HepG2 (cell line): ENCODE results near the gene AMELY. TPM values are rescaled to one million over a fixed set of nuclear protein-coding genes. Genes with fewer than 3 reads are reported as not detected.

Experiments
- ATAC-seq: fragments of 200-7000 bp; cut with Tn5 transposase; 3 replicates; pipeline ENCODE4 v1.9.1; 2020; ENCODE audit warnings: mild to moderate bottlenecking, moderate library complexity
- BruUV-seq: library from RNA; stranded (reverse); fragments of 400-500 nt; replicated peaks from 2 replicates; lab custom pipeline; 2021; lab: Mats Ljungman, UMichigan
- CTCF ChIA-PET: fragments of 300-600 bp; formaldehyde crosslinking; extraction: SDS; loops from one replicate; lab custom pipeline; 2021; ENCODE audit warnings: low total read pairs, inconsistent platforms, low intra/inter-chr PET ratio; lab: Yijun Ruan, JAX
- POLR2A ChIA-PET: fragments of 350-600 bp; sonication (Branson Sonifier 250); formaldehyde crosslinking; loops from one replicate; lab custom pipeline; 2020; ENCODE audit warnings: antibody characterized with exemption, inconsistent platforms; lab: Yijun Ruan, JAX
- DNase-seq: peaks from one replicate; pipeline ENCODE4 v3.0.0-alpha.2; 2015; ENCODE audit warnings: low spot score
- FAIRE-seq: peaks from 3 replicates; lab custom pipeline; 2011; peaks lifted over from hg19 to GRCh38; lab: Jason Lieb, UNC
- H2AFZ ChIP-seq: one replicate; pipeline ENCODE4 v1.6.1; 2011; ENCODE audit warnings: low read length, inconsistent platforms
- H3K27ac ChIP-seq: fragments of 300-600 bp; 3 replicates; pipeline ENCODE4 v1.8.0; 2011; ENCODE audit warnings: mixed run types, mild to moderate bottlenecking, mixed read lengths, low read length, inconsistent platforms; ENCODE audit not compliant: insufficient read depth; ENCODE audit errors: extremely low read length
- H3K27me3 ChIP-seq, 2 experiments: fragments of 200-600 bp in 1 of 2; 2 replicates in 1 of 2; 3 replicates in 1 of 2; pipeline versions ENCODE4 v1.6.0 to v1.8.0; 2011; ENCODE audit warnings: low read length in 2 of 2, mild to moderate bottlenecking in 2 of 2, moderate library complexity in 2 of 2, inconsistent platforms in 1 of 2; ENCODE audit not compliant: insufficient read depth in 2 of 2, control insufficient read depth in 1 of 2
- H3K36me3 ChIP-seq, 2 experiments: fragments of 200-600 bp in 1 of 2; replicated peaks in 1 of 2; 2 replicates in 1 of 2; 3 replicates in 1 of 2; pipeline versions ENCODE4 v1.5.1 to v1.8.0; 2011; ENCODE audit warnings: low read length in 2 of 2, inconsistent platforms in 1 of 2; ENCODE audit not compliant: insufficient read depth in 2 of 2, control insufficient read depth in 1 of 2
- H3K4me1 ChIP-seq: 2 replicates; pipeline ENCODE4 v1.5.1; 2012; ENCODE audit warnings: low read length, inconsistent platforms; ENCODE audit not compliant: insufficient read depth
- H3K4me2 ChIP-seq: 2 replicates; pipeline ENCODE4 v1.6.0; 2011; ENCODE audit warnings: low read depth, low read length, inconsistent platforms
- H3K4me3 ChIP-seq, 3 experiments: fragments of 200-600 bp in 1 of 3; sonication (generic), shearing (Covaris generic) in 1 of 3; replicated peaks in 1 of 3; 2 replicates each; pipeline ENCODE4 v1.5.1; 2011 to 2016; ENCODE audit warnings: low read length in 3 of 3, inconsistent platforms in 2 of 3, low read depth in 2 of 3, mild to moderate bottlenecking in 2 of 3, control low read depth in 1 of 3, mixed read lengths in 1 of 3; ENCODE audit not compliant: insufficient read depth in 1 of 3
- H3K79me2 ChIP-seq: one replicate; pipeline ENCODE4 v1.6.1; 2011; ENCODE audit warnings: low read length, inconsistent platforms; ENCODE audit not compliant: insufficient read depth
- H3K9ac ChIP-seq: 2 replicates; pipeline ENCODE4 v1.6.0; 2011; ENCODE audit warnings: mild to moderate bottlenecking, low read depth, low read length, inconsistent platforms; ENCODE audit not compliant: insufficient read depth
- H3K9me3 ChIP-seq: 2 replicates; pipeline ENCODE4 v1.5.1; 2012; ENCODE audit warnings: mild to moderate bottlenecking, low read length
- H4K20me1 ChIP-seq: 2 replicates; pipeline ENCODE4 v1.6.0; 2011; ENCODE audit warnings: inconsistent platforms, mild to moderate bottlenecking, low read length, moderate library complexity; ENCODE audit not compliant: insufficient read depth
- CBX5 ChIP-seq: sonication (generic); formaldehyde crosslinking; IDR thresholded peaks from 2 replicates; pipeline ENCODE4 v1.4.0; 2020; ENCODE audit warnings: missing genetic modification reagents, borderline replicate concordance
- CHCHD3 ChIP-seq: sonication (generic); formaldehyde crosslinking; IDR thresholded peaks from 2 replicates; pipeline ENCODE4 v1.8.0; 2022; ENCODE audit warnings: mild to moderate bottlenecking, missing genetic modification reagents, moderate library complexity
- GFI1 ChIP-seq: sonication (generic); formaldehyde crosslinking; IDR thresholded peaks from 2 replicates; pipeline ENCODE4 v1.5.0; 2020; ENCODE audit warnings: missing genetic modification reagents, mild to moderate bottlenecking, borderline replicate concordance
- IKZF1 ChIP-seq: fragments of 450-650 bp; IDR thresholded peaks from 2 replicates; pipeline ENCODE4 v1.7.1; 2016
- NR1H2 ChIP-seq: sonication (generic); formaldehyde crosslinking; IDR thresholded peaks from 2 replicates; pipeline ENCODE4 v1.8.1; 2022; ENCODE audit warnings: low read depth, missing genetic modification reagents, borderline replicate concordance
- POLR2AphosphoS2 ChIP-seq: IDR thresholded peaks from 2 replicates; pipeline ENCODE4 v1.6.1; 2011; ENCODE audit warnings: low read depth, low read length, improper control_type of control experiment
- RAD51 ChIP-seq: fragments of 450-650 bp; IDR thresholded peaks from 2 replicates; pipeline ENCODE4 v1.6.1; 2016; ENCODE audit warnings: borderline replicate concordance
- SP4 ChIP-seq: sonication (generic); formaldehyde crosslinking; IDR thresholded peaks from 2 replicates; pipeline ENCODE4 v1.8.1; 2023; ENCODE audit warnings: mild to moderate bottlenecking, missing genetic modification reagents
- ZMYM3 ChIP-seq: sonication (generic); formaldehyde crosslinking; IDR thresholded peaks from 2 replicates; pipeline ENCODE4 v1.5.1; 2020; ENCODE audit warnings: mild to moderate bottlenecking, missing genetic modification reagents
- ZMYM4 ChIP-seq: sonication (generic); formaldehyde crosslinking; IDR thresholded peaks from 2 replicates; pipeline ENCODE4 v1.8.1; 2023; ENCODE audit warnings: mild to moderate bottlenecking, missing genetic modification reagents
- ZNF136 ChIP-seq: sonication (generic); formaldehyde crosslinking; IDR thresholded peaks from 2 replicates; pipeline ENCODE4 v1.8.1; 2022; ENCODE audit warnings: low read depth, mild to moderate bottlenecking, moderate library complexity, missing genetic modification reagents
- ZNF143 ChIP-seq: sonication (generic); formaldehyde crosslinking; IDR thresholded peaks from 2 replicates; pipeline ENCODE4 v1.4.0; 2020; ENCODE audit warnings: missing genetic modification reagents
- ZNF263 ChIP-seq: sonication (generic); formaldehyde crosslinking; IDR thresholded peaks from 2 replicates; pipeline ENCODE4 v1.4.0; 2020; ENCODE audit warnings: missing genetic modification reagents
- ZNF451 ChIP-seq: sonication (generic); formaldehyde crosslinking; IDR thresholded peaks from 2 replicates; pipeline ENCODE4 v1.5.0; 2020; ENCODE audit warnings: mild to moderate bottlenecking, missing genetic modification reagents
- WGBS: methylation state at CpG from one replicate; pipeline ENCODE4 v1.1.6; 2017; ENCODE audit warnings: low lambda C conversion rate; 5-methylcytosine and 5-hydroxymethylcytosine counted together
- in situ Hi-C: cut with HindIII; loops from 2 replicates; pipeline ENCODE4 v1.10.0; 2017; ENCODE audit warnings: low pct_unique_long_range_greater_than_20kb; ENCODE audit not compliant: extremely low pct_ligation_motif_present
- intact Hi-C: fragments of 100-400 bp; cut with micrococcal nuclease; formaldehyde crosslinking; loops from one replicate; pipeline ENCODE4 v1.10.0; 2022; ENCODE audit not compliant: unreplicated experiment
- polyA plus RNA-seq, 8 experiments: library from polyadenylated mRNA; depleted of rRNA in 3 of 8; stranded (reverse) in 7 of 8; unstranded in 1 of 8; fragments of >200 nt; fragmentation: Illumina TruSeq in 4 of 8; extraction: Trizol in 4 of 8; gene quantifications; 2 replicates each; pipeline versions ENCODE4 v1.2.1 to v1.2.3, GENCODE V29; 2011 to 2016; ENCODE audit warnings: low read depth in 4 of 8, missing spikeins in 1 of 8, mixed read lengths in 1 of 8; ENCODE audit not compliant: insufficient read depth in 1 of 8
- total RNA-seq, 5 experiments: library from RNA; depleted of rRNA; stranded (reverse); fragments of >200 nt; fragmentation: Illumina TruSeq; extraction: Trizol; gene quantifications; 2 replicates each; pipeline ENCODE4 v1.2.3, GENCODE V29; 2016; ENCODE audit warnings: low read depth in 1 of 5
- TF ChIP-seq, protein P1 (sequence below): sonication (generic); formaldehyde crosslinking; IDR thresholded peaks from 2 replicates; pipeline ENCODE4 v1.4.0; 2020; ENCODE audit warnings: mild to moderate bottlenecking, low read depth, missing genetic modification reagents
- TF ChIP-seq, protein P2 (sequence below): sonication (generic); formaldehyde crosslinking; IDR thresholded peaks from 2 replicates; pipeline ENCODE4 v1.4.0; 2020; ENCODE audit warnings: mild to moderate bottlenecking, missing genetic modification reagents, borderline replicate concordance
- TF ChIP-seq, protein P3 (sequence below): sonication (generic); formaldehyde crosslinking; IDR thresholded peaks from 2 replicates; pipeline ENCODE4 v1.4.0; 2020; ENCODE audit warnings: missing genetic modification reagents, borderline replicate concordance

Gene AMELY
- total and polyA plus RNA-seq, 2 of the 13 experiments (the other 11 are each of a cell fraction or from before 2014, with no cell fraction given): not detected

DNA sequence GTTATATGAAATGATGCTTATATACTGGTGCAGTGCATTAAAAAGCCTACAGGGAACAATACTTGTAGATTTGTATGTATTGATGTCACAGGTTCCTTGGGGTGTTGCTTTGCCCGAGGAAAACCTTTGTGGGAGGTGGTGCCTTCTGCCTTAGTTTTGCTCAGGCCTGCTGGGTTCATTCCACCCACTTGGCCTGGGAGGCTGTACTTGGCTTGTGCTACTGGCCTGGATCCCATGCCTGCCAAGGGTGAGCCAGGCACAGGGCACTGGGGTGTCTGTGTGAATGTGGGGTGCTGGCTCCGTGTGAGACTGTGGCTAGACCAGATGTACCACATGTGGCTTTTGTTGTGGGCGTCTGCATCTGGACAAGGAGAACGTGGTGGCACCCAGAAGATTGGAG lies 16.7 kb upstream of the AMELY start:
- Histone ChIP-seq H3K27me3 (no peaks in the 10 kb centered on the region), H3K9me3 (no peaks in the 10 kb centered on the region), H4K20me1 (no peaks in the 10 kb centered on the region), H2AFZ (no peak overlapping the region), H3K9ac (no peak overlapping the region), H3K27ac (no peak overlapping the region), H3K4me3 (no peak overlapping the region), H3K36me3 (no peaks in the 10 kb centered on the region), H3K4me1 (no peaks in the 10 kb centered on the region), H3K4me2 (no peak overlapping the region), H3K79me2 (no peaks in the 10 kb centered on the region)
- in situ Hi-C loops: no loop called here
- ATAC-seq (no peak), DNase-seq (no peak), FAIRE-seq (no peak)
- ChIA-PET POLR2A (no interaction called here), CTCF (no interaction called here)
- TF ChIP-seq, protein P1, sequence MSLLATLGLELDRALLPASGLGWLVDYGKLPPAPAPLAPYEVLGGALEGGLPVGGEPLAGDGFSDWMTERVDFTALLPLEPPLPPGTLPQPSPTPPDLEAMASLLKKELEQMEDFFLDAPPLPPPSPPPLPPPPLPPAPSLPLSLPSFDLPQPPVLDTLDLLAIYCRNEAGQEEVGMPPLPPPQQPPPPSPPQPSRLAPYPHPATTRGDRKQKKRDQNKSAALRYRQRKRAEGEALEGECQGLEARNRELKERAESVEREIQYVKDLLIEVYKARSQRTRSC (CRISPR knock-in tag): no peak
- TF ChIP-seq RAD51 (no peak), CHCHD3 (CRISPR knock-in tag) (no peak), ZNF136 (CRISPR knock-in tag) (no peak), ZNF143 (CRISPR knock-in tag) (no peak), IKZF1 (no peak), ZNF263 (CRISPR knock-in tag) (no peak), GFI1 (CRISPR knock-in tag) (no peak), ZNF451 (CRISPR knock-in tag) (no peak), POLR2AphosphoS2 (no peak), ZMYM3 (CRISPR knock-in tag) (no peak), CBX5 (no peak), NR1H2 (CRISPR knock-in tag) (no peak), ZMYM4 (no peak), SP4 (CRISPR knock-in tag) (no peak)
- TF ChIP-seq, protein P2, sequence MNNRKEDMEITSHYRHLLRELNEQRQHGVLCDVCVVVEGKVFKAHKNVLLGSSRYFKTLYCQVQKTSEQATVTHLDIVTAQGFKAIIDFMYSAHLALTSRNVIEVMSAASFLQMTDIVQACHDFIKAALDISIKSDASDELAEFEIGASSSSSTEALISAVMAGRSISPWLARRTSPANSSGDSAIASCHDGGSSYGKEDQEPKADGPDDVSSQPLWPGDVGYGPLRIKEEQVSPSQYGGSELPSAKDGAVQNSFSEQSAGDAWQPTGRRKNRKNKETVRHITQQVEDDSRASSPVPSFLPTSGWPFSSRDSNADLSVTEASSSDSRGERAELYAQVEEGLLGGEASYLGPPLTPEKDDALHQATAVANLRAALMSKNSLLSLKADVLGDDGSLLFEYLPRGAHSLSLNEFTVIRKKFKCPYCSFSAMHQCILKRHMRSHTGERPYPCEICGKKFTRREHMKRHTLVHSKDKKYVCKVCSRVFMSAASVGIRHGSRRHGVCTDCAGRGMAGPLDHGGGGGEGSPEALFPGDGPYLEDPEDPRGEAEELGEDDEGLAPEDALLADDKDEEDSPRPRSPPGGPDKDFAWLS (CRISPR knock-in tag): no peak
- TF ChIP-seq, protein P3, sequence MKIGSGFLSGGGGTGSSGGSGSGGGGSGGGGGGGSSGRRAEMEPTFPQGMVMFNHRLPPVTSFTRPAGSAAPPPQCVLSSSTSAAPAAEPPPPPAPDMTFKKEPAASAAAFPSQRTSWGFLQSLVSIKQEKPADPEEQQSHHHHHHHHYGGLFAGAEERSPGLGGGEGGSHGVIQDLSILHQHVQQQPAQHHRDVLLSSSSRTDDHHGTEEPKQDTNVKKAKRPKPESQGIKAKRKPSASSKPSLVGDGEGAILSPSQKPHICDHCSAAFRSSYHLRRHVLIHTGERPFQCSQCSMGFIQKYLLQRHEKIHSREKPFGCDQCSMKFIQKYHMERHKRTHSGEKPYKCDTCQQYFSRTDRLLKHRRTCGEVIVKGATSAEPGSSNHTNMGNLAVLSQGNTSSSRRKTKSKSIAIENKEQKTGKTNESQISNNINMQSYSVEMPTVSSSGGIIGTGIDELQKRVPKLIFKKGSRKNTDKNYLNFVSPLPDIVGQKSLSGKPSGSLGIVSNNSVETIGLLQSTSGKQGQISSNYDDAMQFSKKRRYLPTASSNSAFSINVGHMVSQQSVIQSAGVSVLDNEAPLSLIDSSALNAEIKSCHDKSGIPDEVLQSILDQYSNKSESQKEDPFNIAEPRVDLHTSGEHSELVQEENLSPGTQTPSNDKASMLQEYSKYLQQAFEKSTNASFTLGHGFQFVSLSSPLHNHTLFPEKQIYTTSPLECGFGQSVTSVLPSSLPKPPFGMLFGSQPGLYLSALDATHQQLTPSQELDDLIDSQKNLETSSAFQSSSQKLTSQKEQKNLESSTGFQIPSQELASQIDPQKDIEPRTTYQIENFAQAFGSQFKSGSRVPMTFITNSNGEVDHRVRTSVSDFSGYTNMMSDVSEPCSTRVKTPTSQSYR (CRISPR knock-in tag): no peak
- 60% methylated on average over 1 of the region's 4 CpGs for WGBS
- intact Hi-C loops: no loop called here
- no TSS peak for BruUV-seq
